ENCODE measurements around the gene HLA-DRB1.
"Not testable (repeated sequence)": the region's sequence is repeated elsewhere in the genome, so short reads cannot be mapped to it uniquely, and the experiment has no call there.

The HLA-DRB1 gene

DNA sequence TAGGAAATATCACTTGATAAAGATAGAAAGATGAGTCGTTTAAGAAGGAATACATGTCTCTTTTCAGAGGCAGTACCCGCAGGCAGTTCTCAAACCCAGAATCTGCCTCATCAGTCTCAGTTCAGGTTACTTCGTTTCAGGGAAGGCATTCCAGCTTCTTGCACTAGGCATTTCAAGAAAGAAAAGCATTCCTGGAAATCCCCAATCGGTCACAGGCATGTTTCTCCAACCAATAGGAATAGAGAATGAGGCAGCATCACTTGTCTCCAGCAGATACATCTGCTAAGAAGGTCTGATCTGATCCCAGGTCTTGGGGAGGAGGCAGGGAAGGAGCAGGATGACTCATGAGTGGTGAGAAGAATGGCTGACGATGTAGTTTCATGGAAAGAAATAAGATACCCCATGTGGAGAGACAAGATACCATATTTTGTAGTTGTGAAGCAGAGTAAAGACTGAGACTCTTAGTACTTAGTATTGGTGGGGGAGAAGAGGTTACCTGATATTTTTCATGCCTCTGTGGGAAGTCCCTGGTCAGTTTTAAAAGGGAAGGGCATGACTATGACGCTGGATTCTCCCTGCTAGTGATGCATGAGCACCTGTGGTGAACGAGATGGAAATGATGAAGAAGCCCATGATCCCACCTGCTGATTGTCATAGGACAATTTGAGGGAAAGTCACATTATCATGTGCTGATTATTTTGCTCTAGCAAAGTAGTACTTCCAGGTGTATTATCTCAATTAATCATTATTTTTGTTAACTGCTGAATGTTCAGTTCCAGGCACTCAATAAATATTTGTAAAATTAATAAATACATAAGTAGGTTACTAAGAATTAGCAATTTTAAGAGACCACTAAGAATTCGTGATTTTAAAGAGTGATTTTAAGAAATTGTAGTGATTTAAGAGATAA, 20.3 kb upstream of the HLA-DRB1 start:
- peak; percentile 47 for DNase-seq (ENCODE audit: low spot score)

DNA sequence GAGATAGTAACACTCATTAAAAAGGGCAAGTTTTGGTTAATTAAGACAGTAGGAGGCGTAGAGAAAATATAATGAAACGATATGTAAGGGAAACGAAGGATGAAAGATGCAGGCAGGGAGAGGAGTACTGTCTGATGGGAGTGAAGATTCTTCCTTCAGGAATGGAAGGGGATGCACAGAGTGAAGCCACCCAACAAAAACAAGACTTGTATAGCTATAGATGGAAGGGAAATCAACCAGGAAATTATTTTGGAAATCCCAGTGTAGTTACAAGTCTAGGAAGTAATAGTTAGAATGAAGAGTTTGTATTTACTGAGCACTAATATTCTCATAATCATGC, 19.7 kb upstream of the HLA-DRB1 start:
- no peak for DNase-seq (ENCODE audit: low spot score)

DNA sequence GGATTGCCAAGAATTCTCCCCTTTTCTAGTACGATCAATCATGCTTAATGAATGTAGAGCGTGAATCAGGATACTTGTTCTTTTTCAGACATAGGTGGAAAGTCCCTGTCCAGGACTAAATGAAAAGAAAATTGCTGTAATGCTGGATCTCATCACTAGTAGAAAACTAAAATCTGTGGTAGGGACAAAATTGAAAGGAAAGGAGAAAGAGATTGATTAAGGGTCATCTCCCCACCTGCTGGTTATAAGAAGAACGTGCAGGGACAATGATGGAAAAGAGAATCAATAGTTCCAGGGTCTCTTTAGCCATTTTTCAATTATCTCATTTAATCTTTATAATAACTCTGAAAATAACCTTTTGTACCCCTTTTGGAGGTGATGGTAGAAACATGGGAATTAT, 18.7 kb upstream of the HLA-DRB1 start:
- no peak for DNase-seq (ENCODE audit: low spot score)

DNA sequence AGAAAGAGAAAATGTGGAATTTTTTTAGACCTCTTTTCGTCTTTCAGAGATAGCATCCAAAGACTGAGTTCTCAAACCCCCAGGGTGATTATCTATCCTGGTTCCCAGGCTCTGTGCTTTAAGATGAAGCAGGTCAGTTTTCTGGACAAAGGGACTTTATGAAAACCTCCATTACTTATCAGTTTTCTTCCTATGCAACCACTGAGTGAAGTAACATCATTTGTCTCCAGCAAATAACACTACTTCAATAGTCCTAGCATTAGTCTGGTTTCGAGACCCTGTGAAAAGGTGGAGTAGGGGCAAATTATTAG, 18.3 kb upstream of the HLA-DRB1 start:
- no peak for DNase-seq (ENCODE audit: low spot score)

DNA sequence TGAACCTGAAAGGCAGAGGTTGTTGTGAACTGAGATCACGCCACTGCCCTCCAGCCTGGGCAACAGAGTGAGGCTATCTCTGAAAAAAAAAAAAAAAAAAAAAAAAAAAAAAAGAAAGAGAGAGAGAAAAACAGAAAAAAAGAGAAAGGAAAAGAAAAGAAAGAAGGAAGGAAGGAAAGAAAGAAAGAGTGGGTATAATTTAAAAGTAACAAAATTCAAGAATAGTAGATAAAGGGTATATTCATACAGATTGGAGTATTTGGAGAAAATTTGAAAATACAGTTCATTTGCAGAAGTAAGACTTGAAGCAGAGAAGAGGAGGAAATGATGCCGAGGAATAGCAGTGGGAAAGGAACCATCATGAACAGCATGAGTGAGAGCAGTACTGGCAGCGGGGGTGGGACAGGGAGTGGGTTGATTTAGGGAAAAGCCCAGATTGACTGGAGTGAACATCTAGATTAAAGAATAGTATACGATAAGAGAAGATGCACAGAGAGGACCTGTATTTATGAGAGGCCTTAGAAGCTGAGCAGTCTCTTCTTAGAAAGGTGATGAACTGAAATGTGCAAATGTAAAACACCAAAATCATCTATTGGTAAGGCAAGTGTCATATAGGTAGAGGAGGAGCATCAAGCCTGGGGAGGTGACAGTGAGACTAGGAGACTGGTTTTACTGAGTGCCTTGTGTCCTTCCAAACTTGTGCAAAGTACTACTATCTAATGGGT, 17.8 kb upstream of the HLA-DRB1 start:
- DNase-seq (ENCODE audit: low spot score): no peak

DNA sequence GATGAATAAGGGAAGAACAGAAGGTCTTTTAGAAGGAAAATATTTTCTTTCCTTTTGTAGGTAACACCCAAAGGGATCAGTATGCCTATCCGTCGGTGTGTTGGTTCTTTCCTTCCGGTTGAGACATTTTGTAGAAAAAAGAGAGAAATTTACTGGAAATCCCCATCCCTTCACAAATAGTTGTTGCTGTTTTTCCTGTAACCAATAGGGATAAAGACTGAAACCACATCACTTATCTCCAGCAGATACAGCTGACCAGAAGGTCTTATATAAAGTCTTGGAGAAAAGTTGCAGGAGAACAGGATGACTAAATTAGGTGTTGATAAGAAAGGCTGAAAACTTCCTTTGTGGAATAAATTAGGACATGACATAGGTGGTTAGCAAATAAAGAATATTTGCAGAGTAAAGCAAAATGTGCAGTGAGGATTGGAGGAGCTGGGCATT, 14.8 kb upstream of the HLA-DRB1 start:
- DNase-seq (ENCODE audit: low spot score): no peak

DNA sequence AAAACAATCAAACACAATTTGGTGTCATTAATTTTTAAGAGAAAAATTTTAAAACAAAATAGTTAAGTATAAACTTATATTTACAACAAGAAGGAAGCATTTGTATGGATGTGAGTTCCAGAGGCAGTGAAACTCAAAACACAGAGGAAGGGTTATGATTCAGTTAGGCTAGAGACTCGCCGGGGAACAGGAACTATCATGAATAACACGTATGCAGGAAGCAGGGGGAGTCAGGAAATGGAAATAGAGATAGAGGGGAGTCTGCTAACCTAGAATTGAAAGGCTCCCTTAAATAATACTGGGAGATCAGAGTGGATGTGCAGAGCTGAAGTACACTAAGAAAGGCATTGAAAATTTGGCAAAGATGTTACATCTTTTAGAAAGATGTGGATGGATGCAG, 14.2 kb upstream of the HLA-DRB1 start:
- DNase-seq (ENCODE audit: low spot score): no peak

DNA sequence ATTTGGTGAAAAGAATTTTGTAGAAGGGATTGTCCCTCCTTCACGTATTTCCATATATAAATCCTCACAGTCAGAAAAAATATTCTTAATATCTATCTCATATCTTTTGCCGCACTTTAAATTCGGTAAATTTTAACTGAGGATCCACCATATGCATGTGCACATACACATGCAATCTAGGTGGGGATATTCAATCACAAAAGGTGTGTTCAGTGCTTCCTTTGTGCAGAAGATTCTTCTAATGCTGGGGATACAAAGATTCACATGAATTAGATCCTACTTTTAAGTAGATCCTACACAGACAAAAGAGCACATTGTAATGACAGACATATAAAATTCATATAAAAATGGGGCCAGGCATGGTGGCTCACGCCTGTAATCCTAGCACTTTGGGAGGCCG, 13.6 kb upstream of the HLA-DRB1 start:
- DNase-seq (ENCODE audit: low spot score): no peak

DNA sequence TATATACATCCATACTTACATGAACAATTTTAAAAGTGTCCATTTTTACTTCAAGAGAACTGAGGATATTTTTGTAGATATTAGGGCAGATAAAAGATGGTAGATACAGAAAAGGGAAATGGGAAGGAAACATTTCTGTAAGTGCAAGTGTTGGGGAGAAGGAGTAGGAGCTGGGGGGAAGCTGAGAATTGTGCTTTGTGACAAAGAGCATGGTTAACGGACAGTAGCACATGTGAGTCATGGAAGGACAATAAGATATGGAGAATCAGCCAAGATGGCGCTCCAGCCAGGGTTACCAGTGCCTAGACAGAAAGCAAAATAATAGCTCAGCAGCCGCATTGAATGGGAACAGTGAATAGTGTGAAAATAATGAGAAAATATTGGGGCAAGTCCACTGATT, 12.7 kb upstream of the HLA-DRB1 start:
- DNase-seq (ENCODE audit: low spot score): no peak

DNA sequence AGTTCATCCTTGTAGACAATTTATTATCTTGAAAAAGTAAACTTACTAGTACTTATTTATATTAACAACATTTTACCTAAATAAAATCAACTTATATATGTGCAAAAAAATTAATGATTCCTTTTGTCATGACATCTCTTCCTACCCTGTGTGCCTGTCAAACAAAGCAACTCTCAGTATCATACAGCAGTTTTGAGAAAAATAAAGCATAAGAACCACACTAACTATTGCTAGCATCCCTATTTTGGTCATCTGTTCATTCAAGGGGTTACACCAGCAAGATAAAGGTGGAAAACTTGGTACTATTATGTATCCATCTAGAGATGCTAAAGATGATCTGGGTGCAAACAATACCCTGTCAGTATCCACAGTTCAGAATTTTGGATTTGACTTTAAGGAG, 7.4 kb upstream of the HLA-DRB1 start:
- DNase-seq (ENCODE audit: low spot score): no peak

DNA sequence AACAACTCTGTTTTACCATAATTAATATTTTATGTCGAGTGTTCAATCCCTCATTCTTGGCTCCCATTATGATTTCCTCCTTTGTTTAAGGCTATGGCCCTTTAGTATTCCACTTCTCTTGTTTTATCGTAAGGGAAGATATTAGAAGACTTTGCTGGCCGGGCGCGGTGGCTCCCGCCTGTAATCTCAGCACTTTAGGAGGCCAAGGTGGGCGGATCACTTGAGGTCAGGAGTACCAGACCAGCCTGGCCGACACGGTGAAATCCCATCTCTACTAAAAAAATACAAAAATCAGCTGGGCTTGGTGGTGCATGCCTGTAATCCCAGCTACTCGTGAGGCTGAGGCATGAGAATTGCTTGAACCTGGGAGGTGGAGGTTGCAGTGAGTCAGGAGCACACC, 1.1 kb upstream of the HLA-DRB1 start:
- DNase-seq (ENCODE audit: low spot score): not testable (repeated sequence)

DNA sequence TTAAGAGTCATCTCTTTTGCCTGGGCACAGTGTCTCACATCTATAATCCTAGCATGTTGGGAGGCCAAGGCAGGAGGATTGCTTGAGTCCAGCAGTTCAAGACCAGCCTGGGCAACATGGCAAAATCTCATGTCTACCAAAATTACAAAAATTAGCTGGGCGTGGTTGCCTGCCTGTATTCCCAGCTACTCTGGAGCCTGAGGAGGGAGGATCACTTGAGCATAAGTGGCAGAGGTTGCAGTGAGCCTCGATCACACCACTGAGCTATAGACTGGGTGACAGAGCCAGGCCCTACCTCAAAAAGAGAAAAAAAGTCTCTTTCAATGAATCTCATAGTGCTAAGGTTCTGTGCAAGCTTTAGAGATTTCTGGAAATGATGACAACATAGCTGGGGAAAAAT, 1.5 kb downstream of the HLA-DRB1 start:
- DNase-seq (ENCODE audit: low spot score): no peak

DNA sequence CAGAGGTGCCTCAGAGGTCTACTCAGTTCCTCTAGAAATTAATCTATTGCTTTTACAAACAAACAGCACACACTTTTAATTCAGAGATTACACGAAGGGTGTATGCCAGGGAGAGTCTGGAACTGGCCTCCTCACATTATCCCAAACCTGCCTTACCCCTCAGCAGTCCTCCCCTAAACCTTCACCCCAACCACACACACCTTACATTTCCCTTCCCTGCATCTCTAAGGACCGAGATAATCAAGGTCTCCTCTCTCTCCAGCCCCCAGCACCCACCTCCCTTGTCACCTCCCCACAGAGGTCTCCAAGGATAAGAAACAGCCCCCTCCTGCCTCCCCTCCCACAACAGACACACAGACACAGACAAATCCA, 6.1 kb downstream of the HLA-DRB1 start:
- DNase-seq (ENCODE audit: low spot score): no peak

DNA sequence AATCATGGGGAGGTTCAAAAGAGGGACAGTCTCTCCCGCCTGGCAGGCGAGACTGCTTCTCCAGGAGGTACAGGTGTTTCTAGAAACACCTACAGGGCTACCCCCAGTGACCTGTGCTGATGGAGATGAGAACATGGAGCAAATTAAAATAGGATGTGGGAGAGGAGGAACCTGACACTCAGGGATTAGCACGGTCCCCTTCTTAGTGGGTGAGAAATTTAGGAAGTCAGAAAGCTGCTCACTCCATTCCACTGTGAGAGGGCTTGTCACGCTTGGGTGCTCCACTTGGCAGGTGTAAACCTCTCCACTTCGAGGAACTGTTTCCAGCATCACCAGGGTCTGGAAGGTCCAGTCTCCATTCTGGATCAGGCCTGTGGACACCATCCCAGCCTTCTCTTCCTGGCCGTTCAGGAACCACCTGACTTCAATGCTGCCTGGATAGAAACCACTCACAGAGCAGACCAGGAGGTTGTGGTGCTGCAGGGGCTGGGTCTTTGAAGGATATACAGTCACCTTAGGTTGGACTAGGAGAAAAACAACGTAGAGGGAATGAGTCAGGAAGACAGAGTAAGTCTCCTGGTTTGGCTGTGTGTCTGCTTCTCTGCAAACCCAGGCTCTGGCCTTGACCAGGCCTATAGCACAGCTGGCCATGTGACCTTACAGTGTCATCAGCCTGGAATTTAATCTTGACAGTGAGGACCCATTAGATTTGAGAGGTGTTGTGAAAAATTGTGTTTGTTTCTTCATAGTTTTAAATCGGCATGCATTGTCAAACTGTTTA, 8.1 kb downstream of the HLA-DRB1 start:
- DNase-seq (ENCODE audit: low spot score): no peak

DNA sequence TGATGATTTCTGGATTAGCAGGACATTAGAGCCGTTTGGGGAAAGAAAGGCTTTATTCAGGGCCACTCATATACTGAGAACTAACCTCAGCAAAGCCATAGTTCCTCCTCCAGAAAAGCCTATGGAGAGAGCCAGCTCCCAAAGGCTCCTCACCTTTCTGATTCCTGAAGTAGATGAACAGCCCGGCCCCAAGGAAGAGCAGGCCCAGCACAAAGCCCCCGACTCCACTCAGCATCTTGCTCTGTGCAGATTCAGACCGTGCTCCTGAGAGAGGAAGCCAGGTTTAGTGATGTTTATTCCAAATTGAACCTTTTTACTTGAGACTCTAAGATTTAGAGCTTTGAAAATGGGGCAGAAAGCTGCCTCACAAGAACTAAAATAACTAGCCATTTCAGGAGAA, 9.1 kb downstream of the HLA-DRB1 start:
- no peak for DNase-seq (ENCODE audit: low spot score)

DNA sequence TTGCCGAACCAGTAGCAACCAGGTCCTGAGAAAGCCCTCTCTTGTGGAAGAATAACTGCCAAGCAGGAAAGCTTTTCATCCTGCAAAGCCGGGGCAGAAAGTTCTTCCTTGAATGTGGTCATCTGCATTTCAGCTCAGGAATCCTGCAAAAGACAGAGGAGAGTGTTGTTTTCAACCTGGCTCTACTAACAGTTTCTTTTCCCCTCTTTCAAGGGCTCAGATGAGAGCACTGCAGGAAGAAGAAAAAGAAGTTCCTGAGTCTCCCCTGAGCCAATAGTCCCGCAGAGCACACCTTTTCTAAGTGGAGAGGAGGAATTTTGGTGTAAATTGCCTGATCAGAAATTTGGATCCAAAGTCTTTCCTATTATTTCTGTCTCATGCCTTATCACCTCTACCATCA, 10.7 kb downstream of the HLA-DRB1 start:
- no peak for DNase-seq (ENCODE audit: low spot score)

DNA sequence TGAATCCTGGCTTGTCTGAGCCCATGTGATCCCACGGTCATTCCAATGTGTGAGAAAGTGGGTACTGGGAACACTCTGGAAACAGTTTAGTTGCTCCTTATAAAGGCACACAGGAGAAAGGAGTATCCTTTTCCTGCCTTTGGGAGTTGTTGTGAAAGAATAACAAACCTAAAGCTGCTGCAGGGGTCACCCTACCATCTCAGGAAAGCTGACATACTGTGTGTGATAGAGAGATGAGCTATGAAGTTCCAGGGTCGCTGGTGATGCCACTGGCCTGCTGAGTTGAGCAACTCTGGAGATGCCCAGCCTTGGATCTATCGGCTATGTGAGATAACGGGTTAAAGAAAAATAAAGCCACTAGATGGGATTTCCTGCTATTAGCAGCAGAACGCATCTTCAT, 12.2 kb downstream of the HLA-DRB1 start:
- not testable (repeated sequence) for DNase-seq (ENCODE audit: low spot score)

DNA sequence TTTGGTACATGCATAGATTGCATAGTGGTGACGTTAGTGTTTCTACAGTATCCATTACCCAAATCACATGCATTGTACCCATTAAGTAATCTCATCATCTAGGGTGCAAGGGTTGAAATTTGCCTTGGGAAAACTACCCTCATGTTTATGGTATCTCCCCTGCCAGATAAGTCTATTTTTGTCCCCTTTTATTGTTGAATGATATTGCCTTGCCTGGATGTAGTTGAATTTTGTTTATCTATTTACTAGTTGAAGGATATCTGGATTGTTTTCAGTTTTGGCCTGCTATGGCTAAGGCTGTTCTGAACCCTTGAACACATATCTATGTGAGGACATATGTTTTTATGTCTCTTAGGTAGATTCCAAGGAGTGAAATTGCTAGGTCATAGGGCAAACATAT, 13.4 kb downstream of the HLA-DRB1 start:
- DNase-seq (ENCODE audit: low spot score): no peak

DNA sequence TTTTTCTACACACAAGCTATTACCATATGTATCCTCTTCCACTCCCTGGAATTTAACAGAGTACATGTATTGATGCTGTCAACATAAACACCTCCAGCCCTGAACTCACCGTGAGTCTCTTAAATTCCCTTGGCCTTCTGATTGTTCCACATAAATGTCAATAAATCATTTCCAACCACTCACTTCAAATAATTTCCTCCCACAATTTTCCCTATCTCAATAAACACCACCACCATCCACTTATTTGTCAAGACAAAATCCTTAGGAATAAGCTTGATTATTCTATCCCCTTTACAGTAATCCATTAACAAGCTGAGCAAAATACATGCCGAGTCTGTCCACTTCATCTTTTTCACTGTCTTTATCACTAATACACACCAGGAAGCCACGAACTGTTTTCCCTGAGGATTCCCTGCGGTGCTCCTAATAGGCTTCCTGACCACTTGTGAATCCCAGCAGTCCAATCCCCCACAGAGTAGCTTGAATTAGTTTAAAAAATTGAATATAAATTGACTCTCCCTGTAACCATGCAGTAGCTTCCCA, 19.2 kb downstream of the HLA-DRB1 start:
- no peak for DNase-seq (ENCODE audit: low spot score)

DNA sequence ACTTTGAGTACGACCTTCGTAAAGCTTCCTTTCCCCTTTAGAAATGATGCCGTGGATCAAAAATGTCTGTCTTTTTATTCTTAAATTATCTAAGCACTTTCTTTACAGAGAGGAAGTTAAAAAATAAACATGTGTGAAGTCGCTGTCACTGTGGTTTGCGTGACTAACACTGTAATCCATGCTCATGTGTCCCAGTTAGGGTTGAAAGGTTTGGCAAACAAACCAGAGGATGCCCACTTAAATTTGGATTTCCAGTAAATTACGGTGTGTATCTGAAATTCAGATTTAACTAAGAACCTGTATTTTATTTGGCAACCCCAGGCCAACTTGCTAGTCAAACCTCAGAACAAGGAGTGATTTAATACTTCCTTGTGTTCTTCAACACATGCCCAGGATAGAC, 21.1 kb downstream of the HLA-DRB1 start:
- no peak for DNase-seq (ENCODE audit: low spot score)

DNA sequence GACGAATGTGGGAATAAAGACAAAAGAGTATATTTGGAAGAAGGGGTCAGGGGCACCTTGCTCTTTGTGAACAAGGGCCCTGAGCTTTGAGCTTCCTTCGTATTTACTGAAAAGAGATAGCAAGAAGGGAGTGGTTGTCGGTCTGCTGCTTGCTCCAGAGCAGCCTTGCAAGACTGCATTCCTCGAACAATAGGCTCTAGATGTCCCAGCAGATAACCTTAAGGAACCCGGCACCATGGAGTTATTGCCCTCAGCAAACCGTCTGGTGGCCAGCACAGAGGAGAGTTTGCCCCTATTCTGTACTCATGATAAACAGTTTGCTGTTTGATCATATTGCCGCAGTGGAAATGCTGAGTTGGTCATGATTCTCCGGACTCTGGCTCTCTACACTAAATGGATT, 22.7 kb downstream of the HLA-DRB1 start:
- no peak for DNase-seq (ENCODE audit: low spot score)

DNA sequence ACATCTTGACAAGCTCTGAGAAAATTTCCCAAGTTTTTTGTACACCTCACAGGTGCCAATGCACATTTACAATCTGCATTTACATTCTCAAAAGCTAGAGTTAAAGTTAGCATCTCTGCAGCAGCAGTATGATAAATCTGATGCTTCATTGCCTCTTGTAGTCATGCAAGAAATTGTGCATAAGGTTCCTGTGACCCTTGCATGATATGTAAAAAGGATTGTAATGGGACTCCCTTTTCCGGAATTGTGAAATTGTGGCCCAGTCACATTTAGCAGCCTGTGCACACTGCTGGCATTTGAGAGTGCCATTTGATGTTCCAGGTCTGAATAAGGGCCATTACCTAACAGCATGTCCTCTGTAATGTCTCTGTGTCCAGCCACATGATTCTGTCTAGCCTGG, 24.1 kb downstream of the HLA-DRB1 start:
- no peak for DNase-seq (ENCODE audit: low spot score)
